Neuronal stem cell (in vitro differentiated cells): ENCODE results near the gene GSTA5.
"Not testable (repeated sequence)": the region's sequence is repeated elsewhere in the genome, so short reads cannot be mapped to it uniquely, and the experiment has no call there.

Experiments used
- DNase-seq: peaks from one replicate; pipeline ENCODE4 v3.0.0-alpha.2; 2013; ENCODE audit warnings: low spot score
- H2AFZ ChIP-seq: one replicate; pipeline ENCODE4 v1.6.1; 2013; ENCODE audit warnings: mild to moderate bottlenecking, low read length, inconsistent platforms
- H2AK5ac ChIP-seq: 2 replicates; pipeline ENCODE4 v1.6.1; 2013; ENCODE audit warnings: low read depth, mild to moderate bottlenecking, inconsistent platforms, low read length, moderate library complexity, mixed read lengths
- H2BK120ac ChIP-seq: 2 replicates; pipeline ENCODE4 v1.6.1; 2013; ENCODE audit warnings: low read depth, mild to moderate bottlenecking, inconsistent platforms, low read length, moderate library complexity, mixed read lengths
- H2BK12ac ChIP-seq: one replicate; pipeline ENCODE4 v1.6.1; 2013; ENCODE audit warnings: low read length, inconsistent platforms
- H2BK15ac ChIP-seq: 2 replicates; pipeline ENCODE4 v1.6.1; 2013; ENCODE audit warnings: mild to moderate bottlenecking, low read length, inconsistent platforms, mixed read lengths
- H2BK5ac ChIP-seq: one replicate; pipeline ENCODE4 v1.6.1; 2013; ENCODE audit warnings: inconsistent platforms, mild to moderate bottlenecking, low read length, moderate library complexity
- H3K14ac ChIP-seq: one replicate; pipeline ENCODE4 v1.6.1; 2013; ENCODE audit warnings: low read length, inconsistent platforms
- H3K18ac ChIP-seq: 2 replicates; pipeline ENCODE4 v1.6.1; 2013; ENCODE audit warnings: low read length, inconsistent platforms
- H3K23ac ChIP-seq: 2 replicates; pipeline ENCODE4 v1.6.1; 2013; ENCODE audit warnings: low read depth, mild to moderate bottlenecking, mixed read lengths, low read length, inconsistent platforms; ENCODE audit not compliant: poor library complexity
- H3K27ac ChIP-seq: replicated peaks from 3 replicates; pipeline ENCODE4 v1.5.1; 2013; ENCODE audit warnings: low read length, inconsistent platforms
- H3K27me3 ChIP-seq, 3 experiments: 2 replicates each; pipeline ENCODE4 v1.6.1; 2013; ENCODE audit warnings: low read length in 3 of 3, mild to moderate bottlenecking in 2 of 3, inconsistent platforms in 1 of 3, low read depth in 1 of 3, mixed read lengths in 1 of 3, moderate library complexity in 1 of 3; ENCODE audit not compliant: control insufficient read depth in 3 of 3, insufficient read depth in 3 of 3
- H3K36me3 ChIP-seq, 2 donors: replicated peaks in 1 of 2; 2 replicates each; pipeline ENCODE4 v1.6.1; 2013; ENCODE audit warnings: low read length in 2 of 2; ENCODE audit not compliant: control insufficient read depth in 2 of 2, insufficient read depth in 2 of 2
- H3K4ac ChIP-seq: 2 replicates; pipeline ENCODE4 v1.6.1; 2013; ENCODE audit warnings: inconsistent platforms, mild to moderate bottlenecking, low read length, moderate library complexity
- H3K4me1 ChIP-seq, 2 donors: 1 replicate in 1 of 2; 2 replicates in 1 of 2; pipeline ENCODE4 v1.6.1; 2013; ENCODE audit warnings: low read length in 2 of 2, low read depth in 1 of 2; ENCODE audit not compliant: control insufficient read depth in 2 of 2, insufficient read depth in 1 of 2
- H3K4me2 ChIP-seq: one replicate; pipeline ENCODE4 v1.6.1; 2013; ENCODE audit warnings: mild to moderate bottlenecking, low read length, inconsistent platforms; ENCODE audit not compliant: insufficient read depth, poor library complexity, severe bottlenecking
- H3K4me3 ChIP-seq, 2 donors: 2 replicates each; pipeline ENCODE4 v1.5.1; 2013; ENCODE audit warnings: low read length in 2 of 2, mild to moderate bottlenecking in 2 of 2, inconsistent platforms in 1 of 2, moderate library complexity in 1 of 2
- H3K79me1 ChIP-seq: one replicate; pipeline ENCODE4 v1.6.1; 2013; ENCODE audit warnings: low read depth, mild to moderate bottlenecking, inconsistent platforms, low read length, moderate library complexity
- H3K9ac ChIP-seq: one replicate; pipeline ENCODE4 v1.6.1; 2013; ENCODE audit warnings: mild to moderate bottlenecking, low read depth, low read length, inconsistent platforms; ENCODE audit not compliant: poor library complexity
- H3K9me3 ChIP-seq, 2 donors: replicated peaks in 1 of 2; 2 replicates each; pipeline versions ENCODE3 to v1.6.1; 2013; ENCODE audit warnings: low read length in 2 of 2, mild to moderate bottlenecking in 2 of 2, inconsistent platforms in 1 of 2, low read depth in 1 of 2, mixed read lengths in 1 of 2, moderate library complexity in 1 of 2; ENCODE audit not compliant: control insufficient read depth in 2 of 2, insufficient read depth in 1 of 2
- H4K8ac ChIP-seq: one replicate; pipeline ENCODE4 v1.6.1; 2013; ENCODE audit warnings: low read depth, mild to moderate bottlenecking, inconsistent platforms, low read length, moderate library complexity
- H4K91ac ChIP-seq: one replicate; pipeline ENCODE4 v1.6.1; 2013; ENCODE audit warnings: low read length, low read depth, mild to moderate bottlenecking, inconsistent platforms; ENCODE audit not compliant: poor library complexity
- WGBS, 2 donors: extraction: QIAGEN DNeasy Blood & Tissue Kit; methylation state at CpG; one replicate each; pipeline ENCODE4 v1.1.7; 2013; ENCODE audit warnings: missing lambda C conversion rate in 2 of 2, mixed read lengths in 1 of 2; ENCODE audit not compliant: insufficient read length in 2 of 2, insufficient replicate concordance in 1 of 2; ENCODE audit errors: extremely low coverage in 2 of 2; 5-methylcytosine and 5-hydroxymethylcytosine counted together

The GSTA5 gene

GRCh38 chr6:52790861-52791260, 49.8 kb downstream of the GSTA5 start:
- Histone ChIP-seq H3K18ac (no peak overlapping the region), H3K4me2 (no peak overlapping the region), H3K9ac (no peak overlapping the region), H3K27me3 (no peaks in the 10 kb centered on the region), H3K4ac (no peak overlapping the region), H3K79me1 (no peaks in the 10 kb centered on the region), H2BK12ac (no peak overlapping the region), H3K23ac (no peak overlapping the region), H4K91ac (no peak overlapping the region), H3K4me1 (no peaks in the 10 kb centered on the region), H2AFZ (no peak overlapping the region), H3K36me3 (no peaks in the 10 kb centered on the region), H2BK15ac (no peak overlapping the region), H3K9me3 (no peaks in the 10 kb centered on the region), H3K4me3 (no peak overlapping the region), H3K27ac (no peak overlapping the region), H2BK5ac (no peak overlapping the region), H2AK5ac (no peak overlapping the region), H4K8ac (no peak overlapping the region), H3K14ac (no peak overlapping the region), H2BK120ac (no peak overlapping the region)
- no CpG with 5 or more reads among the region's 1 CpG for WGBS, 2 donors
- no peak for DNase-seq

- H4K8ac ChIP-seq, H2AK5ac ChIP-seq, H3K4ac ChIP-seq, H3K27ac ChIP-seq, H3K9me3 ChIP-seq, H3K4me2 ChIP-seq, H3K18ac ChIP-seq, H2BK120ac ChIP-seq, DNase-seq, H3K9ac ChIP-seq, H3K4me1 ChIP-seq, H3K27me3 ChIP-seq, H3K23ac ChIP-seq, H3K14ac ChIP-seq, H4K91ac ChIP-seq, H2AFZ ChIP-seq, H3K36me3 ChIP-seq, H3K4me3 ChIP-seq, H2BK5ac ChIP-seq, H2BK12ac ChIP-seq, H2BK15ac ChIP-seq, H3K79me1 ChIP-seq: not testable (repeated sequence)
- no CpG with 5 or more reads among the region's 1 CpG for WGBS, 2 donors
These were observed 51.0 kb downstream of the GSTA5 start for GRCh38 chr6:52789658-52790057.

GRCh38 chr6:52788478-52788877, 52.1 kb downstream of the GSTA5 start:
- H4K91ac ChIP-seq = no peak overlapping the region
- no peak overlapping the region for H3K27ac ChIP-seq
- no peaks in the 10 kb centered on the region for H3K79me1 ChIP-seq
- no peak overlapping the region for H3K18ac ChIP-seq
- no peak overlapping the region for H3K9ac ChIP-seq
- no peaks in the 10 kb centered on the region for H3K27me3 ChIP-seq
- no peak overlapping the region for H2AFZ ChIP-seq
- DNase-seq = no peak
- no peak overlapping the region for H2AK5ac ChIP-seq
- no peaks in the 10 kb centered on the region for H3K36me3 ChIP-seq
- no peak overlapping the region for H4K8ac ChIP-seq
- H3K4me1 ChIP-seq = no peaks in the 10 kb centered on the region
- H3K14ac ChIP-seq = no peak overlapping the region
- no peak overlapping the region for H2BK5ac ChIP-seq
- WGBS, 2 donors = no CpG with 5 or more reads among the region's 3 CpGs
- H3K4me2 ChIP-seq = no peak overlapping the region
- H3K23ac ChIP-seq = no peak overlapping the region
- H3K4ac ChIP-seq = no peak overlapping the region
- H2BK120ac ChIP-seq = no peak overlapping the region
- H2BK15ac ChIP-seq = no peak overlapping the region
- H3K4me3 ChIP-seq = no peak overlapping the region
- H2BK12ac ChIP-seq = no peak overlapping the region
- no peaks in the 10 kb centered on the region for H3K9me3 ChIP-seq

- Histone ChIP-seq H3K9me3 (no peaks in the 10 kb centered on the region), H2AK5ac (no peak overlapping the region), H3K23ac (no peak overlapping the region), H3K4me2 (no peak overlapping the region), H2BK5ac (no peak overlapping the region), H3K27me3 (no peaks in the 10 kb centered on the region), H3K36me3 (no peaks in the 10 kb centered on the region), H2BK15ac (no peak overlapping the region), H3K18ac (no peak overlapping the region), H3K4me3 (no peak overlapping the region), H3K4me1 (no peaks in the 10 kb centered on the region), H3K27ac (no peak overlapping the region), H2AFZ (no peak overlapping the region), H3K14ac (no peak overlapping the region), H2BK120ac (no peak overlapping the region), H4K8ac (no peak overlapping the region), H3K79me1 (no peaks in the 10 kb centered on the region), H3K9ac (no peak overlapping the region), H4K91ac (no peak overlapping the region), H3K4ac (no peak overlapping the region), H2BK12ac (no peak overlapping the region)
- no peak for DNase-seq
- WGBS, 2 donors = no CpG with 5 or more reads among the region's 3 CpGs
These were observed 52.7 kb downstream of the GSTA5 start for GRCh38 chr6:52787917-52788316.
